B cell (primary cell): Measurements from ENCODE around the gene FMNL2. TPM values are rescaled to one million over a fixed set of nuclear protein-coding genes. Genes with fewer than 3 reads are reported as not detected.

Experiments used
- ATAC-seq: fragments of 200-7000 bp; cut with Tn5 transposase; one replicate; pipeline ENCODE4 v1.10.0; 2021; ENCODE audit warnings: low read depth, mild to moderate bottlenecking, moderate number of reproducible peaks, moderate library complexity
- CTCF ChIA-PET: fragments of 350-600 bp; sonication (Branson Sonifier 250); formaldehyde crosslinking; loops from one replicate; lab custom pipeline; 2021; ENCODE audit warnings: antibody characterized with exemption, inconsistent platforms; lab: Charles Lee
- POLR2A ChIA-PET: fragments of 350-600 bp; sonication (Branson Sonifier 250); formaldehyde crosslinking; loops from one replicate; lab custom pipeline; 2021; ENCODE audit warnings: antibody characterized with exemption; lab: Charles Lee
- DNase-seq: peaks from one replicate; pipeline ENCODE4 v3.0.0; 2013
- H2AFZ ChIP-seq: 2 replicates; pipeline ENCODE4 v1.6.1; 2012; ENCODE audit warnings: mild to moderate bottlenecking, low read depth, low read length; ENCODE audit not compliant: insufficient read depth, poor library complexity, severe bottlenecking
- H3K27ac ChIP-seq, 2 donors: 1 replicate in 1 of 2; 2 replicates in 1 of 2; pipeline ENCODE4 v1.5.1; 2012 to 2013; ENCODE audit warnings: low read length in 2 of 2, mild to moderate bottlenecking in 2 of 2, moderate library complexity in 1 of 2
- H3K27me3 ChIP-seq, 4 experiments: fragments of 200-600 bp in 1 of 4; sonication (generic) in 1 of 4; replicated peaks in 1 of 4; 1 replicate in 2 of 4; 2 replicates in 2 of 4; pipeline versions ENCODE4 v1.6.1 to v1.7.0; 2013 to 2016; ENCODE audit warnings: low read length in 3 of 4, mild to moderate bottlenecking in 2 of 4, mixed read lengths in 1 of 4, moderate library complexity in 1 of 4; ENCODE audit not compliant: insufficient read depth in 4 of 4, control insufficient read depth in 3 of 4; ENCODE audit errors: control extremely low read depth in 1 of 4
- H3K36me3 ChIP-seq, 2 experiments: replicated peaks in 1 of 2; 1 replicate in 1 of 2; 2 replicates in 1 of 2; pipeline versions ENCODE4 v1.6.1 to v1.7.1; 2013; ENCODE audit warnings: low read length in 1 of 2; ENCODE audit not compliant: insufficient read depth in 2 of 2, control insufficient read depth in 1 of 2; ENCODE audit errors: control extremely low read depth in 1 of 2, extremely low read depth in 1 of 2
- H3K4me1 ChIP-seq, 2 donors: fragments of 200-600 bp in 1 of 2; sonication (generic) in 1 of 2; 1 replicate in 1 of 2; 2 replicates in 1 of 2; pipeline versions ENCODE4 v1.5.1 to v1.6.1; 2013 to 2017; ENCODE audit warnings: low read length in 2 of 2; ENCODE audit not compliant: control insufficient read depth in 2 of 2, insufficient read depth in 2 of 2
- H3K4me2 ChIP-seq: replicated peaks from 2 replicates; pipeline ENCODE3; 2012; ENCODE audit warnings: mild to moderate bottlenecking, low read depth, low read length; ENCODE audit not compliant: poor library complexity, severe bottlenecking
- H3K4me3 ChIP-seq, 5 experiments: fragments of 200-600 bp in 1 of 5; sonication (generic) in 1 of 5; 1 replicate in 3 of 5; 2 replicates in 2 of 5; pipeline versions ENCODE4 v1.5.1 to v1.7.0; 2011 to 2016; ENCODE audit warnings: low read length in 4 of 5, mild to moderate bottlenecking in 4 of 5, low read depth in 2 of 5, control low read depth in 1 of 5, moderate library complexity in 1 of 5; ENCODE audit not compliant: insufficient read depth in 1 of 5; ENCODE audit errors: control extremely low read depth in 1 of 5, extremely low read depth in 1 of 5
- H3K79me2 ChIP-seq: fragments of 200-600 bp; sonication (generic); one replicate; pipeline ENCODE4 v1.6.0; 2016; ENCODE audit warnings: low read length; ENCODE audit not compliant: control insufficient read depth, insufficient read depth
- H3K9ac ChIP-seq: fragments of 200-600 bp; sonication (generic); 2 replicates; pipeline ENCODE4 v1.6.1; 2017; ENCODE audit warnings: mild to moderate bottlenecking, low read length, moderate library complexity
- H3K9me3 ChIP-seq, 3 donors: one replicate each; pipeline versions ENCODE4 v1.6.1 to v1.7.1; 2013; ENCODE audit warnings: low read length in 2 of 3; ENCODE audit not compliant: control insufficient read depth in 2 of 3, insufficient read depth in 1 of 3; ENCODE audit errors: control extremely low read depth in 1 of 3
- H4K20me1 ChIP-seq: 2 replicates; pipeline ENCODE4 v1.6.0; 2012; ENCODE audit warnings: mild to moderate bottlenecking, low read length; ENCODE audit not compliant: insufficient read depth, control insufficient read depth, poor library complexity, severe bottlenecking
- H3K27ac Mint-ChIP-seq: one replicate; pipeline ENCODE4 v1.8.0; 2021; ENCODE audit warnings: mixed read lengths
- H3K27me3 Mint-ChIP-seq: one replicate; pipeline ENCODE4 v1.8.0; 2021; ENCODE audit warnings: mixed read lengths
- H3K4me1 Mint-ChIP-seq: one replicate; pipeline ENCODE4 v1.8.0; 2021; ENCODE audit warnings: mixed read lengths
- H3K4me3 Mint-ChIP-seq: one replicate; pipeline ENCODE4 v1.8.0; 2021; ENCODE audit warnings: mixed read lengths
- H3K9me3 Mint-ChIP-seq: one replicate; pipeline ENCODE4 v1.8.0; 2022; ENCODE audit warnings: mixed read lengths; ENCODE audit not compliant: insufficient read depth
- CTCF ChIP-seq: fragments of 200-600 bp; IDR thresholded peaks from one replicate; pipeline ENCODE4 v1.8.0; 2022; ENCODE audit warnings: antibody characterized with exemption, mild to moderate bottlenecking
- EZH2 ChIP-seq: IDR thresholded peaks from 2 replicates; pipeline ENCODE4 v1.6.1; 2012; ENCODE audit warnings: borderline replicate concordance, low read depth, mild to moderate bottlenecking, moderate library complexity, low read length; ENCODE audit not compliant: insufficient read depth, poor library complexity, severe bottlenecking
- WGBS: methylation state at CpG from one replicate; pipeline ENCODE4 v1.1.5; 2013; ENCODE audit warnings: missing lambda C conversion rate; ENCODE audit not compliant: insufficient coverage; 5-methylcytosine and 5-hydroxymethylcytosine counted together
- intact Hi-C: fragments of 100-400 bp; cut with micrococcal nuclease; formaldehyde crosslinking; loops from one replicate; pipeline ENCODE4 v1.10.0; 2022
- polyA plus RNA-seq: library from polyadenylated mRNA; depleted of rRNA; stranded (reverse); fragments of >200 nt; gene quantifications from 2 replicates; pipeline ENCODE4 v1.2.3, GENCODE V29; 2012
- total RNA-seq, 2 donors: library from RNA; stranded (reverse); fragments of 120-200 nt in 1 of 2; gene quantifications; 1 replicate in 1 of 2; 2 replicates in 1 of 2; pipeline versions ENCODE4 v1.2.3 to v1.2.4, GENCODE V29; 2013 to 2022

The FMNL2 gene
- total and polyA plus RNA-seq, 2 donors (not counting 1 experiment from before 2014, with no cell fraction given), result 0.73 to 8.8 TPM

DNA sequence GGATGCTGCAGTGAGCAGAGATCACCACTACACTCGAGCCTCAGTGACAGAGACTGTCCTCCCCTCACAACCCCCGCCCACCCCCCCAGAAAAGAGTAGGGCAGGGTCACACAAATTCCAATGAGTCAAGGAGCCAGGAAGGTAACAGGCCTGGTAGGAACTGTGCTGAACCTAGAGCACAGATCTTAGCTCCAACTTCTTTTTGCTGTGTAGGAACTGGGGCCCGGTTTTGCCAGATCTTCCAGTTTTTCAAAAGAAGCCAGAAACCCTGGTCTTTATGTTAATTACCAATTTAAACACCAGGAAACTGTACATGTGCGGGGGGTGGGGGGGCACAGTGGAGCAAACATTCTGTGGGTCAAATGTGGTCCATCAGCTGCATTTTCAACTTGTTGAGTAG, 311.3 kb downstream of the FMNL2 start:
- intact Hi-C loops, result no loop called here
- Histone ChIP-seq H3K4me3 (no peak overlapping the region), H3K79me2 (no peaks in the 10 kb centered on the region), H3K27me3 (no peaks in the 10 kb centered on the region), H3K9ac (no peak overlapping the region), H3K4me1 (no peaks in the 10 kb centered on the region), H3K4me2 (no peak overlapping the region), H3K36me3 (no peaks in the 10 kb centered on the region), H2AFZ (no peak overlapping the region), H3K27ac (no peak overlapping the region), H3K9me3 (no peaks in the 10 kb centered on the region), H4K20me1 (no peaks in the 10 kb centered on the region)
- TF ChIP-seq CTCF, result no peak
- no peak for TF ChIP-seq EZH2
- Mint-ChIP-seq H3K9me3 (no peaks in the 10 kb centered on the region), H3K27me3 (no peaks in the 10 kb centered on the region), H3K27ac (no peak overlapping the region), H3K4me1 (no peaks in the 10 kb centered on the region), H3K4me3 (no peak overlapping the region)
- DNase-seq (no peak), ATAC-seq (no peak)
- ChIA-PET POLR2A (no interaction called here), CTCF (interaction anchor here (1.2 to 3.4 kb wide), 2 partner anchors 11 to 470 kb away, joined by 4 to 19 read pairs; no protein-coding TSS in a partner anchor)
- no CpG with 5 or more reads among the region's 4 CpGs for WGBS

DNA sequence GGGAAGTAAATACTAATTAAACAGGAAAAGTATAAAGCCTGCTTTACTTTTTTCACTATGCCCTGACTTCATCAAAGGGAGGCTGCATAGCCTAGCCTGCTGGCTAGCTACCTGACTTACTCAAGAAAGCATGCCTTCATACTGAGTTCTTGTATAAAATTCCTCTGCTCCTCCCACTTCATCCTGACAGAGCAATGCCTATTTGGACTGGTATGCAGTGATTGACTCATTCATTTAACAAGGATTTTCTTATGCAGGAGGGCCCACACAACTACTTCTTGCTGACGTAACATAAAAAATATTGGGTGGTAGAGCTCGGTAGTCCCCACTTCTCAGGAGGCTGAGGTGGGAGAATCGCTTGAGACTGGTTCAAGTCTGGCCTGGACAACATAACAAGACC, 311.8 kb downstream of the FMNL2 start:
- Mint-ChIP-seq H3K27ac (no peak overlapping the region), H3K27me3 (no peaks in the 10 kb centered on the region), H3K4me3 (no peak overlapping the region), H3K9me3 (no peaks in the 10 kb centered on the region), H3K4me1 (no peaks in the 10 kb centered on the region)
- Histone ChIP-seq H3K36me3 (no peaks in the 10 kb centered on the region), H3K9me3 (no peaks in the 10 kb centered on the region), H3K4me3 (no peak overlapping the region), H2AFZ (no peak overlapping the region), H3K79me2 (no peaks in the 10 kb centered on the region), H3K9ac (no peak overlapping the region), H4K20me1 (no peaks in the 10 kb centered on the region), H3K4me1 (no peaks in the 10 kb centered on the region), H3K4me2 (no peak overlapping the region), H3K27ac (no peak overlapping the region), H3K27me3 (no peaks in the 10 kb centered on the region)
- no peak for TF ChIP-seq EZH2
- no peak for TF ChIP-seq CTCF
- ChIA-PET CTCF (interaction anchor here (0.9 to 3.4 kb wide), 3 partner anchors 11 to 610 kb away, joined by 3 to 19 read pairs (median 4); no protein-coding TSS in a partner anchor), POLR2A (no interaction called here)
- no CpG with 5 or more reads among the region's 3 CpGs for WGBS
- no peak for DNase-seq
- intact Hi-C loops, result no loop called here
- no peak for ATAC-seq
